Measurements from ENCODE around the gene SNX32.

SNX32 gene

GRCh38 chr11:65871811-65872548, 38.2 kb downstream of the SNX32 start (continued):
- no peak for TF ChIP-seq REPIN1 (tag by site-specific recombination; IDR thresholded peaks at IDR 0.05; ENCODE audit: low read depth)
- TF ChIP-seq ZBTB8A (tag by site-specific recombination; IDR thresholded peaks at IDR 0.05): no peak
- TF ChIP-seq ZNF274 (IDR thresholded peaks at IDR 0.05; ENCODE audit: low read length): no peak
- no peak for TF ChIP-seq ZNF274 (tag by site-specific recombination; IDR thresholded peaks at IDR 0.05; ENCODE audit: borderline replicate concordance)
- no peak for TF ChIP-seq ZNF341 (tag by site-specific recombination; IDR thresholded peaks at IDR 0.05; ENCODE audit: low read depth)
- no peak for TF ChIP-seq ZNF155 (tag by site-specific recombination; IDR thresholded peaks at IDR 0.05)
- TF ChIP-seq ZNF776 (tag by site-specific recombination; IDR thresholded peaks at IDR 0.05; ENCODE audit: borderline replicate concordance): no peak
- no peak for TF ChIP-seq ZNF311 (tag by site-specific recombination; IDR thresholded peaks at IDR 0.05; ENCODE audit: borderline replicate concordance)

GRCh38 chr11:65872586-65873317, 39.0 kb downstream of the SNX32 start, which contains the start of gene EFEMP2:
Gene EFEMP2, minus strand, starts transcription at chr11:65872800. Its CDS starts 446 bp downstream, at chr11:65872354.
- TF ChIP-seq ZNF600 (tag by site-specific recombination; IDR thresholded peaks at IDR 0.05): no peak
- 0 out of 2 replicates have a peak, but pooled peaks have one; percentile 20 for TF ChIP-seq ZBTB20 (tag by site-specific recombination; IDR thresholded peaks at IDR 0.05)
- ChIA-PET POLR2A (interaction anchor here (1.1 to 6.6 kb wide), 5 partner anchors 12 to 16 kb away, joined by 3 to 111 read pairs (median 9); partner anchors contain the start of genes CFL1, FIBP and MUS81), CTCF (interaction anchor here (0.6 to 4.2 kb wide), 7 partner anchors 12 to 272 kb away, joined by 3 to 37 read pairs (median 17); partner anchors contain the start of genes CCDC85B, FIBP and MUS81)
- Histone ChIP-seq H3K27ac (ENCODE audit: extremely low read depth, low read depth, low read length) (no peak within 1 kb of the TSS), H3K4me3 (ENCODE audit: low read depth, low read length) (peak within 1 kb of the TSS; percentile 44), H3K4me1 (ENCODE audit: control insufficient read depth, insufficient read depth, low read length) (no peaks in the 10 kb centered on the region), H3K9me3 (ENCODE audit: control insufficient read depth, insufficient read depth, low read depth, low read length) (no peaks in the 10 kb centered on the region), H3K36me3 (ENCODE audit: control insufficient read depth in 2 of 2, insufficient read depth in 1 of 2, low read length in 2 of 2) (peaks cover 0 to 8% of the 10 kb centered on the region in 2 experiments; a peak in 1 of 3 replicates)

DNA sequence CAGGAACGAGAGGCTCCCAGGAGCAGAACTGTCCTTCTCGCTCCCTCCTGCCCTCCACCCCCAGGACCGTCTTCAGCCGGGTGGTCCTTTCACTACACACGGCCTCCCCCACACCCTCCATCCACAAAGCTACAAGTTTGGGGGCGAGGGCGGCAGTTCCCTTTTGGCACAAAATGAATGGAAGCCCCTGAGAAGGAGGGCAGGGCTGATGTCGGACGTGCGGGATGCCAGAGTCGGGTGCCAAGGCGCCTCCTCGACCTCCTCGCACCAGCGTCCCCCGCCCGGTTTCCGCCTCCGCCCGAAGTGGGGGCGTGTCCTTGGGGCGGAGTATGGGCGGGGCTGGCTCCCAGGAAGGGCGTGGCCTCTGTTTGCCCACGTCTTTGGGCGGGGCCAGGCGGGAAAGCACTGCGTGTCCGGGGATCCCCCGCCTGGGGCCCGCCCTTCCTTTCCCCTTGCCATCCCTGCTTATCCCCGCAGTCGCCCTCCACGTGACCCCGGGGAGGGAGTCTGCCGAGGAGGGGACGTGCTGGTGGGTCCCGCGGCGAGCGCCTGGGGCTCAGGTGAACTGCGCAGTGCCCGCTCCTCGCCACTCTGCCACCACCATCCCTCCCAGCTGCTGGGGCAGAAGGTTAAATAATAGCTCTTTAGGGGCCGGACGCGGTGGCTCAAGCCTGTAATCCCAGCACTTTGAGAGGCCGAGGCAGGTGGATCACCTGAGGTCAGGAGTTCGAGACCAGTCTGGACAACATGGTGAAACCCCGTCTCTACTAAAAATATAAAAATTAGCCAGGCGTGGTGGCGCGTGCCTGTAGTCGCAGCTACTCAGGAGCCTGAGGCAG, 39.8 kb downstream of the SNX32 start:
- no peaks in the 10 kb centered on the region for H3K4me1 ChIP-seq (ENCODE audit: control insufficient read depth, insufficient read depth, low read length)
- CTCF ChIA-PET: interaction anchor here (0.6 to 2.7 kb wide), 6 partner anchors 11 to 162 kb away, joined by 3 to 35 read pairs (median 12); partner anchors contain the start of genes AP5B1, CCDC85B, FIBP and MUS81
- POLR2A ChIA-PET: interaction anchor here (0.6 to 2.3 kb wide), 8 partner anchors 11 to 44 kb away, joined by 3 to 13 read pairs (median 4); partner anchors contain the start of genes CCDC85B, FIBP and MUS81
- no peaks in the 10 kb centered on the region for H3K9me3 ChIP-seq (ENCODE audit: control insufficient read depth, insufficient read depth, low read depth, low read length)
- H3K27ac ChIP-seq (ENCODE audit: extremely low read depth, low read depth, low read length): no peak overlapping the region
- no peaks in the 10 kb centered on the region for H3K36me3 ChIP-seq (ENCODE audit: control insufficient read depth in 2 of 2, insufficient read depth in 1 of 2, low read length in 2 of 2)
- H3K4me3 ChIP-seq (ENCODE audit: low read depth, low read length): peak overlapping the region; percentile 44
- TF ChIP-seq, protein P1, sequence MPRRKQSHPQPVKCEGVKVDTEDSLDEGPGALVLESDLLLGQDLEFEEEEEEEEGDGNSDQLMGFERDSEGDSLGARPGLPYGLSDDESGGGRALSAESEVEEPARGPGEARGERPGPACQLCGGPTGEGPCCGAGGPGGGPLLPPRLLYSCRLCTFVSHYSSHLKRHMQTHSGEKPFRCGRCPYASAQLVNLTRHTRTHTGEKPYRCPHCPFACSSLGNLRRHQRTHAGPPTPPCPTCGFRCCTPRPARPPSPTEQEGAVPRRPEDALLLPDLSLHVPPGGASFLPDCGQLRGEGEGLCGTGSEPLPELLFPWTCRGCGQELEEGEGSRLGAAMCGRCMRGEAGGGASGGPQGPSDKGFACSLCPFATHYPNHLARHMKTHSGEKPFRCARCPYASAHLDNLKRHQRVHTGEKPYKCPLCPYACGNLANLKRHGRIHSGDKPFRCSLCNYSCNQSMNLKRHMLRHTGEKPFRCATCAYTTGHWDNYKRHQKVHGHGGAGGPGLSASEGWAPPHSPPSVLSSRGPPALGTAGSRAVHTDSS (tag by site-specific recombination; IDR thresholded peaks at IDR 0.05): no peak
- TF ChIP-seq FEZF1 (tag by site-specific recombination; IDR thresholded peaks at IDR 0.05) (no peak), ZNF155 (tag by site-specific recombination; IDR thresholded peaks at IDR 0.05) (no peak), ZNF677 (tag by site-specific recombination; IDR thresholded peaks at IDR 0.05) (no peak), ZNF391 (tag by site-specific recombination; IDR thresholded peaks at IDR 0.05; ENCODE audit: borderline replicate concordance, low read depth) (no peak), SCRT1 (tag by site-specific recombination; IDR thresholded peaks at IDR 0.05; ENCODE audit: borderline replicate concordance) (no peak), ZBTB11 (tag by site-specific recombination; conservative IDR thresholded peaks at IDR 0.05; ENCODE audit: low read depth) (0 out of 2 replicates have a peak, but pooled peaks have one; percentile 13), ZBTB44 (tag by site-specific recombination; IDR thresholded peaks at IDR 0.05) (no peak), GLI2 (tag by site-specific recombination; IDR thresholded peaks at IDR 0.05; ENCODE audit: borderline replicate concordance, low read depth) (no peak)
- TF ChIP-seq, protein P2, sequence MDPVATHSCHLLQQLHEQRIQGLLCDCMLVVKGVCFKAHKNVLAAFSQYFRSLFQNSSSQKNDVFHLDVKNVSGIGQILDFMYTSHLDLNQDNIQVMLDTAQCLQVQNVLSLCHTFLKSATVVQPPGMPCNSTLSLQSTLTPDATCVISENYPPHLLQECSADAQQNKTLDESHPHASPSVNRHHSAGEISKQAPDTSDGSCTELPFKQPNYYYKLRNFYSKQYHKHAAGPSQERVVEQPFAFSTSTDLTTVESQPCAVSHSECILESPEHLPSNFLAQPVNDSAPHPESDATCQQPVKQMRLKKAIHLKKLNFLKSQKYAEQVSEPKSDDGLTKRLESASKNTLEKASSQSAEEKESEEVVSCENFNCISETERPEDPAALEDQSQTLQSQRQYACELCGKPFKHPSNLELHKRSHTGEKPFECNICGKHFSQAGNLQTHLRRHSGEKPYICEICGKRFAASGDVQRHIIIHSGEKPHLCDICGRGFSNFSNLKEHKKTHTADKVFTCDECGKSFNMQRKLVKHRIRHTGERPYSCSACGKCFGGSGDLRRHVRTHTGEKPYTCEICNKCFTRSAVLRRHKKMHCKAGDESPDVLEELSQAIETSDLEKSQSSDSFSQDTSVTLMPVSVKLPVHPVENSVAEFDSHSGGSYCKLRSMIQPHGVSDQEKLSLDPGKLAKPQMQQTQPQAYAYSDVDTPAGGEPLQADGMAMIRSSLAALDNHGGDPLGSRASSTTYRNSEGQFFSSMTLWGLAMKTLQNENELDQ (tag by site-specific recombination; IDR thresholded peaks at IDR 0.05; ENCODE audit: low read depth): no peak

Measured in HEK293 (cell line).